ENCODE data around the gene MLF2. TPM values are rescaled to one million over a fixed set of nuclear protein-coding genes. Genes with fewer than 3 reads are reported as not detected.

MLF2 gene
- total and polyA plus RNA-seq, 2 of the 13 experiments (the other 11 are each of a cell fraction or from before 2014, with no cell fraction given), result 88.1 to 167 TPM

DNA sequence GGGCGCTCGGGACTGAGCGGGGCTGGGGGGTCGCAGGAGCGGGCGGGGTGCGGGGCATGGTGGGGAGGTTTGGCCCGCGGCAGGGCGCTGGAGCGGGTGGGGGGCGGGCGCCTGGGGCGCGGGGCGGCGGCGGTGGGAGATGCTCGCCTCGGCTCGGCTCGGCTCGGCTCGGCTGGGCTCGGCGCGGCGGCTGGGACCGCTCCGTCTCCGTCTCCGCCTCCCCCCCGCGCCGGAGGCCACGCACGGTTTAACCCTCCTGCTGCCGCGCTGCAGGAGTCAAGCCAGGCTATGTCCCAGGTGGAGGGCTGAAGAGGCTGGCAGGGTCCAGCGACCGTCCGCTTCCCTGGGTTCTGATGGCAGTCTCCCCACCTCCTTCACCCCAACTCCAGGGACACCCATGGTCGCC, 52.3 kb downstream of the MLF2 start, which contains the start of gene PIANP (continued):
- TF ChIP-seq, protein P1, sequence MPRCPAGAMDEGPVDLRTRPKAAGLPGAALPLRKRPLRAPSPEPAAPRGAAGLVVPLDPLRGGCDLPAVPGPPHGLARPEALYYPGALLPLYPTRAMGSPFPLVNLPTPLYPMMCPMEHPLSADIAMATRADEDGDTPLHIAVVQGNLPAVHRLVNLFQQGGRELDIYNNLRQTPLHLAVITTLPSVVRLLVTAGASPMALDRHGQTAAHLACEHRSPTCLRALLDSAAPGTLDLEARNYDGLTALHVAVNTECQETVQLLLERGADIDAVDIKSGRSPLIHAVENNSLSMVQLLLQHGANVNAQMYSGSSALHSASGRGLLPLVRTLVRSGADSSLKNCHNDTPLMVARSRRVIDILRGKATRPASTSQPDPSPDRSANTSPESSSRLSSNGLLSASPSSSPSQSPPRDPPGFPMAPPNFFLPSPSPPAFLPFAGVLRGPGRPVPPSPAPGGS (CRISPR knock-in tag; IDR thresholded peaks at IDR 0.05), result no peak
- TF ChIP-seq, protein P2, sequence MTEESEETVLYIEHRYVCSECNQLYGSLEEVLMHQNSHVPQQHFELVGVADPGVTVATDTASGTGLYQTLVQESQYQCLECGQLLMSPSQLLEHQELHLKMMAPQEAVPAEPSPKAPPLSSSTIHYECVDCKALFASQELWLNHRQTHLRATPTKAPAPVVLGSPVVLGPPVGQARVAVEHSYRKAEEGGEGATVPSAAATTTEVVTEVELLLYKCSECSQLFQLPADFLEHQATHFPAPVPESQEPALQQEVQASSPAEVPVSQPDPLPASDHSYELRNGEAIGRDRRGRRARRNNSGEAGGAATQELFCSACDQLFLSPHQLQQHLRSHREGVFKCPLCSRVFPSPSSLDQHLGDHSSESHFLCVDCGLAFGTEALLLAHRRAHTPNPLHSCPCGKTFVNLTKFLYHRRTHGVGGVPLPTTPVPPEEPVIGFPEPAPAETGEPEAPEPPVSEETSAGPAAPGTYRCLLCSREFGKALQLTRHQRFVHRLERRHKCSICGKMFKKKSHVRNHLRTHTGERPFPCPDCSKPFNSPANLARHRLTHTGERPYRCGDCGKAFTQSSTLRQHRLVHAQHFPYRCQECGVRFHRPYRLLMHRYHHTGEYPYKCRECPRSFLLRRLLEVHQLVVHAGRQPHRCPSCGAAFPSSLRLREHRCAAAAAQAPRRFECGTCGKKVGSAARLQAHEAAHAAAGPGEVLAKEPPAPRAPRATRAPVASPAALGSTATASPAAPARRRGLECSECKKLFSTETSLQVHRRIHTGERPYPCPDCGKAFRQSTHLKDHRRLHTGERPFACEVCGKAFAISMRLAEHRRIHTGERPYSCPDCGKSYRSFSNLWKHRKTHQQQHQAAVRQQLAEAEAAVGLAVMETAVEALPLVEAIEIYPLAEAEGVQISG (CRISPR knock-in tag; IDR thresholded peaks at IDR 0.05), result peak; percentile 14; the same call in 1 of the 2 replicates
- no peak for TF ChIP-seq ELF1 (CRISPR knock-in tag; IDR thresholded peaks at IDR 0.05)
- TF ChIP-seq ZNF781 (CRISPR knock-in tag; IDR thresholded peaks at IDR 0.05; ENCODE audit: borderline replicate concordance, not compliant biosample characterization), result no peak
- TF ChIP-seq JARID2 (CRISPR knock-in tag; IDR thresholded peaks at IDR 0.05; ENCODE audit: insufficient replicate concordance), result no peak
- TF ChIP-seq, protein P3, sequence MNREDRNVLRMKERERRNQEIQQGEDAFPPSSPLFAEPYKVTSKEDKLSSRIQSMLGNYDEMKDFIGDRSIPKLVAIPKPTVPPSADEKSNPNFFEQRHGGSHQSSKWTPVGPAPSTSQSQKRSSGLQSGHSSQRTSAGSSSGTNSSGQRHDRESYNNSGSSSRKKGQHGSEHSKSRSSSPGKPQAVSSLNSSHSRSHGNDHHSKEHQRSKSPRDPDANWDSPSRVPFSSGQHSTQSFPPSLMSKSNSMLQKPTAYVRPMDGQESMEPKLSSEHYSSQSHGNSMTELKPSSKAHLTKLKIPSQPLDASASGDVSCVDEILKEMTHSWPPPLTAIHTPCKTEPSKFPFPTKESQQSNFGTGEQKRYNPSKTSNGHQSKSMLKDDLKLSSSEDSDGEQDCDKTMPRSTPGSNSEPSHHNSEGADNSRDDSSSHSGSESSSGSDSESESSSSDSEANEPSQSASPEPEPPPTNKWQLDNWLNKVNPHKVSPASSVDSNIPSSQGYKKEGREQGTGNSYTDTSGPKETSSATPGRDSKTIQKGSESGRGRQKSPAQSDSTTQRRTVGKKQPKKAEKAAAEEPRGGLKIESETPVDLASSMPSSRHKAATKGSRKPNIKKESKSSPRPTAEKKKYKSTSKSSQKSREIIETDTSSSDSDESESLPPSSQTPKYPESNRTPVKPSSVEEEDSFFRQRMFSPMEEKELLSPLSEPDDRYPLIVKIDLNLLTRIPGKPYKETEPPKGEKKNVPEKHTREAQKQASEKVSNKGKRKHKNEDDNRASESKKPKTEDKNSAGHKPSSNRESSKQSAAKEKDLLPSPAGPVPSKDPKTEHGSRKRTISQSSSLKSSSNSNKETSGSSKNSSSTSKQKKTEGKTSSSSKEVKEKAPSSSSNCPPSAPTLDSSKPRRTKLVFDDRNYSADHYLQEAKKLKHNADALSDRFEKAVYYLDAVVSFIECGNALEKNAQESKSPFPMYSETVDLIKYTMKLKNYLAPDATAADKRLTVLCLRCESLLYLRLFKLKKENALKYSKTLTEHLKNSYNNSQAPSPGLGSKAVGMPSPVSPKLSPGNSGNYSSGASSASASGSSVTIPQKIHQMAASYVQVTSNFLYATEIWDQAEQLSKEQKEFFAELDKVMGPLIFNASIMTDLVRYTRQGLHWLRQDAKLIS (CRISPR knock-in tag; IDR thresholded peaks at IDR 0.05), result no peak
- TF ChIP-seq, protein P4, sequence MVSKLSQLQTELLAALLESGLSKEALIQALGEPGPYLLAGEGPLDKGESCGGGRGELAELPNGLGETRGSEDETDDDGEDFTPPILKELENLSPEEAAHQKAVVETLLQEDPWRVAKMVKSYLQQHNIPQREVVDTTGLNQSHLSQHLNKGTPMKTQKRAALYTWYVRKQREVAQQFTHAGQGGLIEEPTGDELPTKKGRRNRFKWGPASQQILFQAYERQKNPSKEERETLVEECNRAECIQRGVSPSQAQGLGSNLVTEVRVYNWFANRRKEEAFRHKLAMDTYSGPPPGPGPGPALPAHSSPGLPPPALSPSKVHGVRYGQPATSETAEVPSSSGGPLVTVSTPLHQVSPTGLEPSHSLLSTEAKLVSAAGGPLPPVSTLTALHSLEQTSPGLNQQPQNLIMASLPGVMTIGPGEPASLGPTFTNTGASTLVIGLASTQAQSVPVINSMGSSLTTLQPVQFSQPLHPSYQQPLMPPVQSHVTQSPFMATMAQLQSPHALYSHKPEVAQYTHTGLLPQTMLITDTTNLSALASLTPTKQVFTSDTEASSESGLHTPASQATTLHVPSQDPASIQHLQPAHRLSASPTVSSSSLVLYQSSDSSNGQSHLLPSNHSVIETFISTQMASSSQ (IDR thresholded peaks at IDR 0.05; ENCODE audit: low read depth), result no peak
- TF ChIP-seq, protein P4 (CRISPR knock-in tag; IDR thresholded peaks at IDR 0.05; ENCODE audit: borderline replicate concordance), result no peak
- TF ChIP-seq, protein P5, sequence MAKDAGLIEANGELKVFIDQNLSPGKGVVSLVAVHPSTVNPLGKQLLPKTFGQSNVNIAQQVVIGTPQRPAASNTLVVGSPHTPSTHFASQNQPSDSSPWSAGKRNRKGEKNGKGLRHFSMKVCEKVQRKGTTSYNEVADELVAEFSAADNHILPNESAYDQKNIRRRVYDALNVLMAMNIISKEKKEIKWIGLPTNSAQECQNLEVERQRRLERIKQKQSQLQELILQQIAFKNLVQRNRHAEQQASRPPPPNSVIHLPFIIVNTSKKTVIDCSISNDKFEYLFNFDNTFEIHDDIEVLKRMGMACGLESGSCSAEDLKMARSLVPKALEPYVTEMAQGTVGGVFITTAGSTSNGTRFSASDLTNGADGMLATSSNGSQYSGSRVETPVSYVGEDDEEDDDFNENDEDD (CRISPR knock-in tag; IDR thresholded peaks at IDR 0.05; ENCODE audit: borderline replicate concordance), result no peak
- no peak for TF ChIP-seq ZNF232 (CRISPR knock-in tag; IDR thresholded peaks at IDR 0.05; ENCODE audit: borderline replicate concordance)
- TF ChIP-seq ARID2 (CRISPR knock-in tag; IDR thresholded peaks at IDR 0.05; ENCODE audit: borderline replicate concordance), result no peak
- TF ChIP-seq ZNF878 (CRISPR knock-in tag; IDR thresholded peaks at IDR 0.05), result no peak
- no peak for TF ChIP-seq ZNF790 (CRISPR knock-in tag; IDR thresholded peaks at IDR 0.05; ENCODE audit: borderline replicate concordance)
- no peak for TF ChIP-seq ZBTB42 (CRISPR knock-in tag; IDR thresholded peaks at IDR 0.05)
- 0 out of 2 replicates have a peak, but pooled peaks have one; percentile 34 for TF ChIP-seq ZNF589 (CRISPR knock-in tag; conservative IDR thresholded peaks at IDR 0.05)
- TF ChIP-seq ZBTB7B (CRISPR knock-in tag; IDR thresholded peaks at IDR 0.05), result no peak
- TF ChIP-seq TP53 (CRISPR knock-in tag; conservative IDR thresholded peaks at IDR 0.05), result no peak
